Bronchial epithelial cell (primary cell): ENCODE data around the gene ACOT8. TPM values are rescaled to one million over a fixed set of nuclear protein-coding genes. Genes with fewer than 3 reads are reported as not detected.

ENCODE experiments used
- DNase-seq: peaks from one replicate; pipeline ENCODE4 v3.0.0-alpha.2; 2010; ENCODE audit warnings: low read depth
- FAIRE-seq: peaks from 2 replicates; lab custom pipeline; 2011; peaks lifted over from hg19 to GRCh38; lab: Jason Lieb, UNC
- H3K27me3 ChIP-seq: 2 replicates; pipeline ENCODE4 v1.5.1; 2011; ENCODE audit warnings: low read length; ENCODE audit not compliant: control insufficient read depth, insufficient read depth
- H3K36me3 ChIP-seq: 2 replicates; pipeline ENCODE4 v1.5.1; 2011; ENCODE audit warnings: low read length; ENCODE audit not compliant: control insufficient read depth, insufficient read depth
- H3K4me3 ChIP-seq: 2 replicates; pipeline ENCODE4 v1.5.1; 2011; ENCODE audit warnings: mild to moderate bottlenecking, low read depth, low read length, control low read depth
- total RNA-seq: library from RNA; depleted of rRNA; stranded (reverse); fragments of >200 nt; gene quantifications from 2 replicates; pipeline ENCODE4 v1.2.1, GENCODE V29; 2014
- TF ChIP-seq, protein P1 (sequence below): IDR thresholded peaks from 2 replicates; pipeline ENCODE4 v1.5.1; 2011; ENCODE audit warnings: mild to moderate bottlenecking, moderate library complexity, low read length, control low read depth, inconsistent platforms; ENCODE audit not compliant: insufficient read depth, severe bottlenecking

Gene ACOT8
- total RNA-seq, 1 donor from 2014 or later: 31.1 TPM

DNA sequence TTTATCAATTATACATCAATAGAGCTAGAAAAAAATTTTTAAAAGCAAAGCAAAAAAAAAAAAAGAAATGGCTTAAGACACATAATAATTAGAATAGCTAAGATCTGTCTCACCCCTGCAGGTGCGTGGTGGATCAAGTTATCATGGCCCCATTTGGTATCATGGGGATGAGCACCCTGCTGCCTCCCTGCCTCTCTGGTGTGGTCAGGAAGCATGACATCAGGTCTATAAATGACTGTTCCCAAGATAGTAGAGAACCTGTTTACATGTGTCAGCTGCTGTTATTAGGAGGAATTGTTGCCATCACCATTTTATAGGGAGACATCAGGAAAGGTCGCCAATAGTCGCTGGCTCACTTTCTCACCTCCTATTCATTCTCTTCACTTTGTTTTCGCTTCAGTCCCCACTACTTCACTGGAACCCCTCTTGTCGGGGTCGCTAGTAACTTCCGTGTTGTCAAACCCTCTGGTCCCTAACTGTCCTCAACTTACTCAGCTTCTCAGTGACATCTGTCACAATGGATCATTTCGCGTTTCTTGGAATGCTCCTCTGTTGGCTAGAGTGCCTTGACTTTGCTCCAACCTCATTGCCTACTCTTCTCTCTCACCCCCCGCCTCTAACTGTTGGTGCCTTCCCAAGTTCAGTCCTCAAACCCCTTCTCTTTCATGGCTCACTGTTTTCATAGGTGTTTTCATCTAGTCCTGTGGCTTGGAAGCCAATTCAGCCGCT lies 60.7 kb downstream of the ACOT8 start:
- DNase-seq: no peak
- TF ChIP-seq, protein P1, sequence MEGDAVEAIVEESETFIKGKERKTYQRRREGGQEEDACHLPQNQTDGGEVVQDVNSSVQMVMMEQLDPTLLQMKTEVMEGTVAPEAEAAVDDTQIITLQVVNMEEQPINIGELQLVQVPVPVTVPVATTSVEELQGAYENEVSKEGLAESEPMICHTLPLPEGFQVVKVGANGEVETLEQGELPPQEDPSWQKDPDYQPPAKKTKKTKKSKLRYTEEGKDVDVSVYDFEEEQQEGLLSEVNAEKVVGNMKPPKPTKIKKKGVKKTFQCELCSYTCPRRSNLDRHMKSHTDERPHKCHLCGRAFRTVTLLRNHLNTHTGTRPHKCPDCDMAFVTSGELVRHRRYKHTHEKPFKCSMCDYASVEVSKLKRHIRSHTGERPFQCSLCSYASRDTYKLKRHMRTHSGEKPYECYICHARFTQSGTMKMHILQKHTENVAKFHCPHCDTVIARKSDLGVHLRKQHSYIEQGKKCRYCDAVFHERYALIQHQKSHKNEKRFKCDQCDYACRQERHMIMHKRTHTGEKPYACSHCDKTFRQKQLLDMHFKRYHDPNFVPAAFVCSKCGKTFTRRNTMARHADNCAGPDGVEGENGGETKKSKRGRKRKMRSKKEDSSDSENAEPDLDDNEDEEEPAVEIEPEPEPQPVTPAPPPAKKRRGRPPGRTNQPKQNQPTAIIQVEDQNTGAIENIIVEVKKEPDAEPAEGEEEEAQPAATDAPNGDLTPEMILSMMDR: no peak
- Histone ChIP-seq H3K27me3 (no peaks in the 10 kb centered on the region), H3K4me3 (no peak overlapping the region), H3K36me3 (peaks cover 18% of the 10 kb centered on the region)
- FAIRE-seq: no peak

DNA sequence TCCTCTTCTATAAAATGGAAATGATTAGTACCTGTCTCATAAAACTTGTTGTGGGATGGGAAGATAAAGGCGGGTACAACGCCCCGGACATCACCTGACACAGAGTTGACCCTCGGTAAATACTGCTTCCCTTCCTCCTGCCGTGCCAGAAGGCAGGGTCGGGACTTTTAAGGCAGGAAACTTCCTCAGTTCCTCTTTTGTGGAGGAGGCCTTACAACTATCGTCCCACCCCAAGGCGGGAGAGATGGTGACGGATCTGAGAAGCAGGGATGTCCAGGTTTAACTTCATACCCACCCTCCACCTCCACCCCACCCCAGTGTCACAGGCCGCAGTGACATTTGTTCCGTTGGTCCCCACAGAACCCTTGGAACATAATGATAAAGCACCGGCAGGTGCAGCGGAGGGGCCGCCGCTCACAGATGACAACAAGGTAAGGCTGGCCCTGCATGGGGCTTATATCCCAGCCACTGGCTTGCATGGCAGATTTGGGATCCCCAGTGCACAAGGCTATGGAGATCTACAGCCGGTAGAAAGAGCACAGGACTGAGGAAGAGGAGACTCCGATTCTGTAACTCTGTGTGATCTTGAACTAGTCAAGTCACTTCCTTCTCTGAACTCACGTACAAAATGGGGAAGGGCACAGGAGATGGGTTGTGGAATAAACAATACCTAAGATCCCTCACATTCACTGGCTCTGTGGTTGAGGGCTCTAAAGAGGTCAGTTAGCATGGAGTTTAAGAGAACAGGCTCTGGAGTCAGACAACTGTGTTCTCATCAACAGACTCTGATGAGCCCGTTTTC lies 64.7 kb downstream of the ACOT8 start:
- DNase-seq (no peak), FAIRE-seq (no peak)
- TF ChIP-seq, protein P1: no peak
- peaks cover 15% of the 10 kb centered on the region for H3K36me3 ChIP-seq
- H3K27me3 ChIP-seq: no peaks in the 10 kb centered on the region
- H3K4me3 ChIP-seq: peak overlapping the region; percentile 97

Other genes starting within 250 kb of the ACOT8 start
- gene WFDC10A, start 227.7 kb downstream of the ACOT8 start, total RNA-seq: not detected in 2 replicates
- gene WFDC9, start 226.1 kb downstream of the ACOT8 start, total RNA-seq: not detected in 2 replicates
- gene WFDC11, start 187.2 kb downstream of the ACOT8 start, total RNA-seq: not detected in 2 replicates
- gene WFDC13, start 155.4 kb downstream of the ACOT8 start, total RNA-seq: not detected in 2 replicates
- not detected in 2 replicates for gene WFDC10B, start 152.4 kb downstream of the ACOT8 start, total RNA-seq
- gene SPINT4, start 135.0 kb downstream of the ACOT8 start, total RNA-seq: not detected in 2 replicates
- gene WFDC3, start 65.5 kb downstream of the ACOT8 start, total RNA-seq: not detected in 2 replicates
- gene DNTTIP1, start 65.4 kb downstream of the ACOT8 start, total RNA-seq: 13.4 and 14.1 TPM in 2 replicates
- gene UBE2C, start 44.7 kb downstream of the ACOT8 start, total RNA-seq: 0.26 and 1.8 TPM in 2 replicates
- gene TNNC2, start 30.1 kb downstream of the ACOT8 start, total RNA-seq: 0.38 TPM in 1 of 2 replicates, not detected in the other
- 6.8 and 15.5 TPM in 2 replicates for gene SNX21, start 23.6 kb downstream of the ACOT8 start, total RNA-seq
- gene ZSWIM3, start 222 bp upstream of the ACOT8 start, total RNA-seq: 2.9 and 3.7 TPM in 2 replicates
- 1.3 and 2.8 TPM in 2 replicates for gene ZSWIM1, start 23.8 kb upstream of the ACOT8 start, total RNA-seq
- gene SPATA25, start 30.2 kb upstream of the ACOT8 start, total RNA-seq: 0.53 and 0.90 TPM in 2 replicates
- gene NEURL2, start 33.8 kb upstream of the ACOT8 start, total RNA-seq: 1.8 and 2.6 TPM in 2 replicates
- 16.8 and 21.0 TPM in 2 replicates for gene CTSA, start 33.9 kb upstream of the ACOT8 start, total RNA-seq
- 26.9 and 37.4 TPM in 2 replicates for gene PLTP, start 54.8 kb upstream of the ACOT8 start, total RNA-seq
- gene PCIF1, start 77.3 kb upstream of the ACOT8 start, total RNA-seq: 4.6 and 6.3 TPM in 2 replicates
- 10.3 and 11.8 TPM in 2 replicates for gene ZNF335, start 114.8 kb upstream of the ACOT8 start, total RNA-seq
- gene MMP9, start 151.5 kb upstream of the ACOT8 start, total RNA-seq: 0.26 and 6.0 TPM in 2 replicates
- gene SLC12A5, start 171.8 kb upstream of the ACOT8 start, total RNA-seq: not detected in 2 replicates
- 7.9 and 9.5 TPM in 2 replicates for gene NCOA5, start 232.6 kb upstream of the ACOT8 start, total RNA-seq